HG02970 (cell line): ENCODE results near the gene PRR35.

ENCODE experiments used
- ATAC-seq: cut with Tn5 transposase; IDR thresholded peaks from one replicate; pipeline ENCODE4 v1.9.1; 2021; ENCODE audit warnings: mild to moderate bottlenecking, moderate library complexity, moderate number of reproducible peaks; ENCODE audit not compliant: unreplicated experiment, low FRiP score

The PRR35 gene

DNA sequence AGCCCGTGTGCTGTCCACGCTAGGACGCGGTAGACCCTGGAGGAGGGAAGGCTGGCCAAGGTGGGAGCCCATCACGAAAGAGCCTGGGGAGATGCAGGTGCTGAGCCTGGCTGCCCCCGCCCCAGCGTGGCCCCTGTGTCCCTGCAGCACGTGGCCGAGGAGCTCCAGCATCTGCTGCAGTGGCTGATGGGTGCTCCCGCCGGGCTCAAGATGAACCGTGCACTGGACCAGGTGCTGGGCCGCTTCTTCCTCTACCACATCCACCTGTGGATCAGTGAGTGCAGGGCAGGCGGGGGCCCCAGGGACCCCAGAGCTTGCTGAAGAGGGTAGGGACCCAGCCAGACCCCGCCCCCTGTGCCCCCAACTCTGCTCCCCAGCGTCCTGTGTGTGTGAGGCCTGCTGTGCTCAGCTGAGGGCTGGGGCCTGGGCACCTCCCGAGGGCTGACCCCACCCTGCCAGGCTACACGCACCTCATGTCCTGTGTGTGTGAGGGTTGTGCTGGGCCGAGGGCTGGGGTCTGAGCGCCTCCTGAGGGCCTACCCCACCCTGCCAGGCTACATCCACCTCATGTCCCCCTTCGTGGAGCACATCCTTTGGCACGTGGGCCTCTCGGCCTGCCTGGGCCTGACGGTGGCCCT is 18.2 kb downstream of the PRR35 start:
- no peak for ATAC-seq

DNA sequence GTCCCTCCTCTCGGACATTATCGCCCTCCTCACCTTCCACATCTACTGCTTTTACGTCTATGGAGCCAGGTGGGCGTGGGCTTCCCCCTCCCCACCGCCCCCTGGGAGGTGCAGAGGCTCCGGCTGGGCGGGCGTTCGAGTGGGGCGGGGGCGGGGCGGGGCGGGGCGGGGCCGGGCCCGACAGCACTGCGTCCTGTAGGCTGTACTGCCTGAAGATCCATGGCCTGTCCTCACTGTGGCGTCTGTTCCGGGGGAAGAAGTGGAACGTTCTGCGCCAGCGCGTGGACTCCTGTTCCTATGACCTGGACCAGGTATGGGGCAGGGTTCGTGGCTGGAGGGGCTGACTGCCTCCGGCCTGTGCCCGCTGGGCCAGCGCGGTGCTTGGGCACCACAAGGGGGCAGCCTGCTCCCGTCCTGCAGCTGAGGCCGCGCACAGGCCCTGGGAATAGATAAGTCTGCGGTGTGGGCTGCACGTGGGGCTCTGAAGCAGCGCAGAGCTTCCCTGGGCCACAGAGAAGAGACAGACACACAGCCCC is 18.7 kb downstream of the PRR35 start:
- ATAC-seq, result no peak

GRCh38 chr16:580141-580945 is 20.1 kb downstream of the PRR35 start:
- ATAC-seq, result no peak

GRCh38 chr16:580946-581498 is 20.8 kb downstream of the PRR35 start:
- ATAC-seq, result no peak

- ATAC-seq, result no peak
Observed at GRCh38 chr16:582218-582613, 22.0 kb downstream of the PRR35 start.

DNA sequence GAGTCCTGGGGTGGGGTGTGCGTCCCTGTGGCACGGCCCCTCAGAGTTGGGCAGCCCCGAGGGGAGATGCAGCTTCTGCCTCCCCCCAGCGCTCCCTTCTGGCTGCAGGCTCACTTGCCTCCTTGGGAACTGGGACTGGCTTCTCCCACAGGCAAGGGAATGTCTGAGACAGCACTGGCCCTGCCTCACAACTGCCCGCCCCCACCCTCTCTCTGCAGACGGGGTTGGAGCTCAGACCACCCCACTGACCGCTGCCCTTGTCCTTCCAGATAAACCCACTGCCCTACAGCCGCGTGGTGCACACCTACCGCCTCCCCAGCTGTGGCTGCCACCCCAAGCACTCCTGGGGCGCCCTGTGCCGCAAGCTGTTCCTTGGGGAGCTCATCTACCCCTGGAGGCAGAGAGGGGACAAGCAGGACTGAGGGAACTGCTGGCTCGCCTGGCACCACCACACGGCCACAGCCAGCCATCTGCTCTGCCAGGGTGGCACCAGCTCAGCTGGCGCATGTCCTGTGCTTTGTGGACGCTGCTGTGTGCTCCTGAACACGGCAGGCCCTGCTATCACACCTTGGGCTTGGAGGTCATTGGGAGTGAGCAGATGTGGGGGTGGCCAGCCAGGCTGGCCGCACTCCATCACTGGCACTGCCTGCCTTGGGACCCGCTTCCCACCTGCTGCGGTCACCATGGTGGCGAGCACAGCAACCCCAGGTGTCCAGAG is 22.6 kb downstream of the PRR35 start:
- ATAC-seq, result no peak

- no peak for ATAC-seq
Observed at GRCh38 chr16:583470-583814, 23.2 kb downstream of the PRR35 start.

DNA sequence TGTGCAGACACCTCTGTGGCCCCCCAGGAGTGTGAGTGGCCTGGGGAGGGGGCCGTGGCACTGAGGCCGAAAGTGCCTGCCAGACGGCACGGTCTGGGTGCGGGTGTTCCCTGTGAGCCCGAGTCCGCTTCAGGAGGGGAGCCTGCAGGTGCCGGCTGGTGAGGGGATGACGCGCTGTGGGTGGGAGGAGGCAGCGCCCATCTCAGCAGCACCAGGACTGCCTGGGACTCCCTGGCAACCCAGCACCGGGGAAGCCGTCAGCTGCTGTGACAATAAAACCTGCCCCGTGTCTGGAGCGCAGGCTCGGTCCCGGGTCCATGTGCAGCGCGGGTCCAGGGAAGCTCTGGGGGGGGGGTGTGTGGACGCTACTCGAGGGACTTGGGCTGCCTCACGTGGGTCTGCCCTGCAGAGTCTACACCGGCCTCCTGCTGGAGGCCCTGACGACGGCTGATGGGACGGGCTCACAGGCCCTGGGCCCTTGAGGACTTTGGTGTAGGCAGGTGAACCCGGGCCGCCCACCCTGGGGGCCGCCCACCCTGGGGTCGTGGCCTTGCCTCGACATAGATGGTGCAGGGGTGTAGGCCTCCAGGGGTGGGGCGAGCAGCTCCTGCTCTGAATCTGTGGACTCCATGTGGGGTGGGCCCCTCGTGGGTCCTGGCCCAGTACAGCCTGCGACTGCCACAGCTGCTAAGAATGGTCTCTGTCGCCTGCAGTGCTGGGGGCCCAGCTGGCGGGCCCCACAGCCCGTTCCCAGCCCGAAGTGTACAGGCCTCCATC is 23.8 kb downstream of the PRR35 start:
- ATAC-seq, result no peak

GRCh38 chr16:585351-585750 is 25.2 kb downstream of the PRR35 start:
- ATAC-seq, result no peak

GRCh38 chr16:586047-586644 is 26.0 kb downstream of the PRR35 start:
- no peak for ATAC-seq

DNA sequence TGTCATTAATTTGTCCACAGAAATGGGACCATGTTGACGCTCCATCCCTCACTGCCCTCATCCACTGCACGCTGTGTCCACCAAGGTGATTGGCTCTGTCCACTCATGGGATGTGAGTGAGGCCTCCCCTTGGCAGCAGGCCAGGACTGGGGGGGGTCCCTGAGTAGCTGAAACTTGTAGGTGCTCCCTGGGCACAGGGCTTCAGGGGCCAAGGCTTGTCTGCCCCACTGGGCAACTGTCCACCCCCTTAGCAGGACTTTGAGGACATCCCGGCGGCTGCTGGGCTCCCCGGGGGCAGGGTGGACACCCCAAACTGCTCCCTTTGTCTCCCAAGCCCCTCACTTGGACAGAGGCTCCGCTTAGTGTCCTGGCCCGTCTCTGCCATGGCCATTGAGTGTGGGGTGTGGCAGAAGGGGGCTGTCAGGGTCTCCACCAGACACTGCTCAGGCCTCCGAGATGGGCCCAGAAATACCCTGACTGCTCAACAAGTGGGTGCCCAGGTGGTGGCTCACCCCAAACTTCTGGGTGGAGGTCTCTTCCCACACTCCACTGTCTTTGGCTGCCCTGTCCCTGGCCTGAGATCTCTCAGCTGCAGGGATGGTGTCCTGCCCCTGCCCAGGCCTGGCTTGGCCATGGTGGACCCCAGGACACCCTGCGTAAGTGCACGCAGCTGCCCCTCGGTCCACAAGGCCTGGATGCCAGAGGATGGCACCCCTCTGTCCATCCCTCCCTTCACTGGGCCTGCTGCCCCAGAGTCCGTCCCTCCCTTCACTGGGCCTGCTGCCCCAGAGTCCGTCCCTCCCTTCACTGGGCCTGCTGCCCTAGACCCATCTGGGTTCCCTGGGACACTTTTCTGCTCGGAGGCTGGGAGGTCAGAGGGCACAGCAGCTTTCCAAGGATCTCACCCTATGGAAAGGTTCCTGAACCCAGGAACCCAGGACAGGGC is 26.7 kb downstream of the PRR35 start:
- ATAC-seq, result no peak

DNA sequence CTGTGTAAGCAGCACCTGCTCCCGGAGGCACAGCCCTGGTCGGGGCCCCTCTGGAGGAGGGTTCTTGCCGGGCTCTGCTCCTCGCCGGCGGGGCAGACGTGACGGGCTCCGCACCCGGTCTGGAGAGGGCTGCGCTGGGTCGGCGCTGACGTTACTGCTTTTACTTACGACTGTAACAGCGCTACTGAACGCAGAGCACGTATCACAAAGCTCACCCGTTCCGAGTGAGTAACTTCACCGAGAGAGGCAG is 28.4 kb downstream of the PRR35 start:
- ATAC-seq, result no peak

GRCh38 chr16:588889-589657 is 28.9 kb downstream of the PRR35 start:
- peak; percentile 62 for ATAC-seq

DNA sequence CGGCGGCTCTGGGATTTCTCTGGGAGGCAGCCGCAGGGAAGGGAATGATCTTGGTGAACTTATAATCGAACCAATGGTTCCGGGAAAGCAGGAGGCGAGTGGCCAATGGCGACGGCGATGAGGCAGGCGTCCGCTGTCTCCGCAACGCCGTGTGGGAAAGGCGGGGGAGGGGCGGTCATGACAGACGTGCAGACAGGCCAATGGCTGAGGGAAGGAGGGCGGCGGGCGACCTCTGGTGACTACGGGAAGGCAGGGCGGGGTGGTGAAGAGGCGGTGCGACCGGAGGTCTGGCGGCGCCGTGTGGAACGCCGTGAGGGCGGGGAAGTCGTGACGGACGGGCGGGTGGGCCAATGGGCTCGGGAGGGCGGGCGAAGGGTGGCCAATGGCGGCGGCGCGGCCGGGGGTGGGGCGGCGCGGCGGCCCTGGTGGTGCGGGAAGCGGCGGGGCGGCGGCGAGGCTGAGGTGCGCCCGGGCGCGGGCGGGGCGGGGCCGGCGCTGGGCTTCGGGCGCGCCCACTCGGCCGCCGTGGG is 29.5 kb downstream of the PRR35 start, which contains the start of gene RAB40C:
RAB40C (plus strand) TSS at position 409 of the 530 bp plus-strand sequence. CDS start 226 bp downstream, outside the sequence.
- peak; percentile 71 for ATAC-seq

- no peak for ATAC-seq
Observed at GRCh38 chr16:590188-590814, 30.1 kb downstream of the PRR35 start.

GRCh38 chr16:590815-591200 is 30.6 kb downstream of the PRR35 start:
- ATAC-seq, result no peak

GRCh38 chr16:591231-591630 is 31.0 kb downstream of the PRR35 start:
- ATAC-seq, result no peak
